HepG2 (cell line): ENCODE results near the gene ACADS. TPM values are rescaled to one million over a fixed set of nuclear protein-coding genes. Genes with fewer than 3 reads are reported as not detected.

Experiments
- AGO2 ChIP-seq: fragments of 200-400 bp; formaldehyde crosslinking; optimal IDR thresholded peaks from 2 replicates; pipeline ENCODE3; 2017; ENCODE audit warnings: mild to moderate bottlenecking, low read depth, low read length, moderate library complexity
- HCFC1 ChIP-seq: fragments of 150-350 bp; IDR thresholded peaks from 2 replicates; pipeline ENCODE4 v1.6.1; 2014; ENCODE audit warnings: low read depth, low read length
- KDM2A ChIP-seq: sonication (generic); formaldehyde crosslinking; IDR thresholded peaks from 2 replicates; pipeline ENCODE4 v1.4.0; 2020; ENCODE audit warnings: low read depth, missing genetic modification reagents, borderline replicate concordance
- KDM3A ChIP-seq: IDR thresholded peaks from 2 replicates; pipeline ENCODE4 v1.6.1; 2018; ENCODE audit warnings: low read depth, missing compliant biosample characterization
- TAF1 ChIP-seq: sonication (generic); formaldehyde crosslinking; IDR thresholded peaks from 2 replicates; pipeline ENCODE4 v1.4.0; 2020; ENCODE audit warnings: missing genetic modification reagents
- TCF7L2 ChIP-seq: IDR thresholded peaks from 2 replicates; pipeline ENCODE4 v1.6.1; 2011; ENCODE audit warnings: mild to moderate bottlenecking, low read depth, low read length, moderate library complexity
- ZFP1 ChIP-seq: IDR thresholded peaks from 2 replicates; pipeline ENCODE4 v1.6.1; 2016
- ZNF543 ChIP-seq: sonication (generic); formaldehyde crosslinking; IDR thresholded peaks from 2 replicates; pipeline ENCODE4 v1.4.0; 2020; ENCODE audit warnings: mild to moderate bottlenecking, missing genetic modification reagents
- ZNF558 ChIP-seq: sonication (generic); formaldehyde crosslinking; IDR thresholded peaks from 2 replicates; pipeline ENCODE4 v1.9.0; 2022; ENCODE audit warnings: mild to moderate bottlenecking, missing genetic modification reagents, borderline replicate concordance
- ZNF841 ChIP-seq: sonication (generic); formaldehyde crosslinking; IDR thresholded peaks from 2 replicates; pipeline ENCODE4 v1.8.1; 2023; ENCODE audit warnings: missing genetic modification reagents, borderline replicate concordance
- ZNF878 ChIP-seq: sonication (generic); formaldehyde crosslinking; IDR thresholded peaks from 2 replicates; pipeline ENCODE4 v1.8.1; 2023; ENCODE audit warnings: mild to moderate bottlenecking, missing genetic modification reagents, moderate library complexity
- ZSCAN21 ChIP-seq: sonication (generic); formaldehyde crosslinking; IDR thresholded peaks from 2 replicates; pipeline ENCODE4 v1.8.0; 2022; ENCODE audit warnings: mild to moderate bottlenecking, missing genetic modification reagents, moderate library complexity, borderline replicate concordance
- ZSCAN22 ChIP-seq: sonication (generic); formaldehyde crosslinking; IDR thresholded peaks from 2 replicates; pipeline ENCODE4 v1.4.0; 2020; ENCODE audit warnings: mild to moderate bottlenecking, missing genetic modification reagents
- polyA plus RNA-seq, 8 experiments: library from polyadenylated mRNA; depleted of rRNA in 3 of 8; stranded (reverse) in 7 of 8; unstranded in 1 of 8; fragments of >200 nt; fragmentation: Illumina TruSeq in 4 of 8; extraction: Trizol in 4 of 8; gene quantifications; 2 replicates each; pipeline versions ENCODE4 v1.2.1 to v1.2.3, GENCODE V29; 2011 to 2016; ENCODE audit warnings: low read depth in 4 of 8, missing spikeins in 1 of 8, mixed read lengths in 1 of 8; ENCODE audit not compliant: insufficient read depth in 1 of 8
- total RNA-seq, 5 experiments: library from RNA; depleted of rRNA; stranded (reverse); fragments of >200 nt; fragmentation: Illumina TruSeq; extraction: Trizol; gene quantifications; 2 replicates each; pipeline ENCODE4 v1.2.3, GENCODE V29; 2016; ENCODE audit warnings: low read depth in 1 of 5
- TF ChIP-seq, protein P1 (sequence below): sonication (generic); formaldehyde crosslinking; IDR thresholded peaks from 2 replicates; pipeline ENCODE4 v1.4.0; 2020; ENCODE audit warnings: mild to moderate bottlenecking, missing genetic modification reagents
- TF ChIP-seq, protein P2 (sequence below), 2 experiments: sonication (generic) in 1 of 2; formaldehyde crosslinking in 1 of 2; IDR thresholded peaks; 2 replicates each; pipeline versions ENCODE4 v1.5.1 to v1.6.1; 2011 to 2020; ENCODE audit warnings: borderline replicate concordance in 1 of 2, low read depth in 1 of 2, low read length in 1 of 2, mild to moderate bottlenecking in 1 of 2, missing genetic modification reagents in 1 of 2, moderate library complexity in 1 of 2
- TF ChIP-seq, protein P3 (sequence below): sonication (generic); formaldehyde crosslinking; IDR thresholded peaks from 2 replicates; pipeline ENCODE4 v1.8.0; 2022; ENCODE audit warnings: mild to moderate bottlenecking, missing genetic modification reagents, moderate library complexity

The ACADS gene
- total and polyA plus RNA-seq, 2 of the 13 experiments (the other 11 are each of a cell fraction or from before 2014, with no cell fraction given) = 17.4 to 27.7 TPM

DNA sequence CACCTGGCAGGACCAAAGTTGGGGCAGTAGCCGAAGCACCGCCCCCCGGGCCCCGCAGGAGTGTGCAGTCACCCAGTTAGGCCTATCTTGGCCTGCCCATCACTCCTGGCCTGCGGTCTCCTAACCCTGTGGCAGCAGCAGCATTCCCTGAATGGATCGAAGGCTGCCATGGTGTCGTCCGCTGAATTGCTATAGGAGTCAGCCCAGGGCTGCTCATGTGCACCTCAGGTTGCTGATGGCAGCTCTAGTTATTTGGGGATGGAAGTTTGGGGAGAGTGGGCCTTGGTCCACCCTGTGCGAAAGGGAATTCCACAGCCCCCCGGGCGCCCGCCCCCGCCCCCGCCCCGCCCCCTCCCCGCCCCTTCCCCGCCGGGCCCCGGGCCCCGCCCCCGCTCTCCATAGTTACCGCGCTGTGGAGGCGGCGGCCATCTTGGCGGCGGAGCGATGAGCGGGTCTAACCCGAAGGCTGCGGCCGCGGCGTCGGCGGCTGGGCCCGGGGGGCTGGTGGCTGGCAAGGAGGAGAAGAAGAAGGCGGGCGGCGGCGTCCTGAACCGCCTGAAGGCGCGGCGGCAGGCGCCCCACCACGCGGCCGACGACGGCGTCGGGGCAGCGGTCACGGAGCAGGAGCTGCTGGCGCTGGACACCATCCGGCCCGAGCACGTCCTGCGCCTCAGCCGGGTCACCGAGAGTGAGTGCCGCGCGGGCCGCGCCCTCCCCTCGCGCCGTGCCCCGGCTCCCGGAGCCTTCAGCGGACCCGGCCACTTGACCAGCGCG, 15.4 kb upstream of the ACADS start, which contains the start of gene UNC119B (continued):
- TF ChIP-seq, protein P1, sequence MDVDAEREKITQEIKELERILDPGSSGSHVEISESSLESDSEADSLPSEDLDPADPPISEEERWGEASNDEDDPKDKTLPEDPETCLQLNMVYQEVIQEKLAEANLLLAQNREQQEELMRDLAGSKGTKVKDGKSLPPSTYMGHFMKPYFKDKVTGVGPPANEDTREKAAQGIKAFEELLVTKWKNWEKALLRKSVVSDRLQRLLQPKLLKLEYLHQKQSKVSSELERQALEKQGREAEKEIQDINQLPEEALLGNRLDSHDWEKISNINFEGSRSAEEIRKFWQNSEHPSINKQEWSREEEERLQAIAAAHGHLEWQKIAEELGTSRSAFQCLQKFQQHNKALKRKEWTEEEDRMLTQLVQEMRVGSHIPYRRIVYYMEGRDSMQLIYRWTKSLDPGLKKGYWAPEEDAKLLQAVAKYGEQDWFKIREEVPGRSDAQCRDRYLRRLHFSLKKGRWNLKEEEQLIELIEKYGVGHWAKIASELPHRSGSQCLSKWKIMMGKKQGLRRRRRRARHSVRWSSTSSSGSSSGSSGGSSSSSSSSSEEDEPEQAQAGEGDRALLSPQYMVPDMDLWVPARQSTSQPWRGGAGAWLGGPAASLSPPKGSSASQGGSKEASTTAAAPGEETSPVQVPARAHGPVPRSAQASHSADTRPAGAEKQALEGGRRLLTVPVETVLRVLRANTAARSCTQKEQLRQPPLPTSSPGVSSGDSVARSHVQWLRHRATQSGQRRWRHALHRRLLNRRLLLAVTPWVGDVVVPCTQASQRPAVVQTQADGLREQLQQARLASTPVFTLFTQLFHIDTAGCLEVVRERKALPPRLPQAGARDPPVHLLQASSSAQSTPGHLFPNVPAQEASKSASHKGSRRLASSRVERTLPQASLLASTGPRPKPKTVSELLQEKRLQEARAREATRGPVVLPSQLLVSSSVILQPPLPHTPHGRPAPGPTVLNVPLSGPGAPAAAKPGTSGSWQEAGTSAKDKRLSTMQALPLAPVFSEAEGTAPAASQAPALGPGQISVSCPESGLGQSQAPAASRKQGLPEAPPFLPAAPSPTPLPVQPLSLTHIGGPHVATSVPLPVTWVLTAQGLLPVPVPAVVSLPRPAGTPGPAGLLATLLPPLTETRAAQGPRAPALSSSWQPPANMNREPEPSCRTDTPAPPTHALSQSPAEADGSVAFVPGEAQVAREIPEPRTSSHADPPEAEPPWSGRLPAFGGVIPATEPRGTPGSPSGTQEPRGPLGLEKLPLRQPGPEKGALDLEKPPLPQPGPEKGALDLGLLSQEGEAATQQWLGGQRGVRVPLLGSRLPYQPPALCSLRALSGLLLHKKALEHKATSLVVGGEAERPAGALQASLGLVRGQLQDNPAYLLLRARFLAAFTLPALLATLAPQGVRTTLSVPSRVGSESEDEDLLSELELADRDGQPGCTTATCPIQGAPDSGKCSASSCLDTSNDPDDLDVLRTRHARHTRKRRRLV (CRISPR knock-in tag) = no peak
- TF ChIP-seq ZNF878 (CRISPR knock-in tag) (no peak), ZNF841 (CRISPR knock-in tag) (no peak), KDM3A (CRISPR knock-in tag) (no peak), KDM2A (CRISPR knock-in tag) (peak; percentile 63; the same call in 1 of the 2 replicates), AGO2 (peak; percentile 69), TAF1 (CRISPR knock-in tag) (peak; percentile 47; the same call in 1 of the 2 replicates), ZFP1 (CRISPR knock-in tag) (no peak), ZNF558 (CRISPR knock-in tag) (peak; percentile 37; the same call in 1 of the 2 replicates), ZNF543 (no peak), HCFC1 (no peak), TCF7L2 (no peak), ZSCAN22 (no peak), ZSCAN21 (peak; percentile 68)
- TF ChIP-seq, protein P2, sequence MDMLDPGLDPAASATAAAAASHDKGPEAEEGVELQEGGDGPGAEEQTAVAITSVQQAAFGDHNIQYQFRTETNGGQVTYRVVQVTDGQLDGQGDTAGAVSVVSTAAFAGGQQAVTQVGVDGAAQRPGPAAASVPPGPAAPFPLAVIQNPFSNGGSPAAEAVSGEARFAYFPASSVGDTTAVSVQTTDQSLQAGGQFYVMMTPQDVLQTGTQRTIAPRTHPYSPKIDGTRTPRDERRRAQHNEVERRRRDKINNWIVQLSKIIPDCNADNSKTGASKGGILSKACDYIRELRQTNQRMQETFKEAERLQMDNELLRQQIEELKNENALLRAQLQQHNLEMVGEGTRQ (IDR thresholded peaks at IDR 0.05; ENCODE audit: low read depth, low read length) = no peak
- TF ChIP-seq, protein P2 (CRISPR knock-in tag; IDR thresholded peaks at IDR 0.05; ENCODE audit: borderline replicate concordance) = no peak
- TF ChIP-seq, protein P3, sequence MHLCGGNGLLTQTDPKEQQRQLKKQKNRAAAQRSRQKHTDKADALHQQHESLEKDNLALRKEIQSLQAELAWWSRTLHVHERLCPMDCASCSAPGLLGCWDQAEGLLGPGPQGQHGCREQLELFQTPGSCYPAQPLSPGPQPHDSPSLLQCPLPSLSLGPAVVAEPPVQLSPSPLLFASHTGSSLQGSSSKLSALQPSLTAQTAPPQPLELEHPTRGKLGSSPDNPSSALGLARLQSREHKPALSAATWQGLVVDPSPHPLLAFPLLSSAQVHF (CRISPR knock-in tag) = no peak
